Hematopoietic multipotent progenitor cell treated with erythropoietin and hydrocortisone succinate and interleukin-3 and kit ligand, for 17 days (in vitro differentiated cells): Measurements from ENCODE around the gene PLOD3.
A peak's percentile ranks its signal among the peaks of the same experiment; 100 is the strongest.

ENCODE experiments used
- DNase-seq: peaks from one replicate; pipeline ENCODE4 v3.0.0-alpha.2; 2015; ENCODE audit warnings: low spot score

The PLOD3 gene

GRCh38 chr7:101179117-101179516, 38.3 kb downstream of the PLOD3 start:
- no peak for DNase-seq

GRCh38 chr7:101177644-101178043, 39.7 kb downstream of the PLOD3 start:
- no peak for DNase-seq

GRCh38 chr7:101175664-101176063, 41.7 kb downstream of the PLOD3 start:
- DNase-seq, result no peak

GRCh38 chr7:101174322-101174854, 43.0 kb downstream of the PLOD3 start:
- DNase-seq, result no peak

GRCh38 chr7:101173752-101174244, 43.6 kb downstream of the PLOD3 start:
- DNase-seq, result peak; percentile 39

- DNase-seq, result no peak
Observed at GRCh38 chr7:101172854-101173751, 44.3 kb downstream of the PLOD3 start.

GRCh38 chr7:101172005-101172853, 45.2 kb downstream of the PLOD3 start:
- no peak for DNase-seq

- no peak for DNase-seq
Observed at GRCh38 chr7:101171442-101171837, 45.9 kb downstream of the PLOD3 start.

- DNase-seq, result no peak
Observed at GRCh38 chr7:101170617-101171441, 46.6 kb downstream of the PLOD3 start.

- DNase-seq, result peak; percentile 66
Observed at GRCh38 chr7:101169838-101170551, 47.4 kb downstream of the PLOD3 start.

GRCh38 chr7:101169110-101169837, 48.1 kb downstream of the PLOD3 start:
- DNase-seq, result no peak

- DNase-seq, result no peak
Observed at GRCh38 chr7:101168412-101169049, 48.9 kb downstream of the PLOD3 start.

- no peak for DNase-seq
Observed at GRCh38 chr7:101167645-101168411, 49.6 kb downstream of the PLOD3 start.

- no peak for DNase-seq
Observed at GRCh38 chr7:101166909-101167644, 50.3 kb downstream of the PLOD3 start.

GRCh38 chr7:101166648-101166908, 50.8 kb downstream of the PLOD3 start:
- DNase-seq, result no peak

GRCh38 chr7:101165958-101166647, 51.3 kb downstream of the PLOD3 start:
- DNase-seq, result no peak

GRCh38 chr7:101165075-101165957, 52.1 kb downstream of the PLOD3 start, which contains the start of gene VGF:
Gene VGF (minus strand): TSS chr7:101165569. CDS start chr7:101164843, 726 bp downstream.
- peak; percentile 86 for DNase-seq
